NCI-H460 (cell line): Measurements from ENCODE around the gene PROP1. TPM values are rescaled to one million over a fixed set of nuclear protein-coding genes. Genes with fewer than 3 reads are reported as not detected.
"Not testable (repeated sequence)": the region's sequence is repeated elsewhere in the genome, so short reads cannot be mapped to it uniquely, and the experiment has no call there.

ENCODE experiments used
- DNase-seq: peaks from one replicate; pipeline ENCODE4 v3.0.0-alpha.2; 2016; ENCODE audit warnings: low read depth; ENCODE audit errors: extremely low read depth
- total RNA-seq: library from RNA; depleted of rRNA; stranded (reverse); fragments of >200 nt; shearing (Covaris generic); gene quantifications from 2 replicates; pipeline ENCODE4 v1.2.3, GENCODE V29; 2014; rRNA removed

The PROP1 gene
- total RNA-seq, 1 experiment from 2014 or later: not detected

- DNase-seq: not testable (repeated sequence)
Observed at GRCh38 chr5:177949065-177949464, 47.0 kb downstream of the PROP1 start.

- DNase-seq: not testable (repeated sequence)
Observed at GRCh38 chr5:177947912-177948311, 48.1 kb downstream of the PROP1 start.

- DNase-seq: not testable (repeated sequence)
Observed at GRCh38 chr5:177945601-177946283, 50.3 kb downstream of the PROP1 start.

GRCh38 chr5:177945145-177945544 lies 50.9 kb downstream of the PROP1 start:
- DNase-seq: not testable (repeated sequence)

GRCh38 chr5:177943805-177944736 lies 52.0 kb downstream of the PROP1 start:
- DNase-seq: not testable (repeated sequence)

GRCh38 chr5:177942896-177943295 lies 53.1 kb downstream of the PROP1 start:
- not testable (repeated sequence) for DNase-seq

Other genes starting within 250 kb of the PROP1 start
- gene FAM153A, start 213.3 kb downstream of the PROP1 start, total RNA-seq: not detected in 2 replicates
- 0.27 and 0.38 TPM in 2 replicates for gene N4BP3, start 117.3 kb upstream of the PROP1 start, total RNA-seq
- gene RMND5B, start 134.8 kb upstream of the PROP1 start, total RNA-seq: 24.1 and 25.2 TPM in 2 replicates
- 288 and 307 TPM in 2 replicates for gene NHP2, start 157.6 kb upstream of the PROP1 start, total RNA-seq
- not detected in 2 replicates for gene GMCL2, start 191.1 kb upstream of the PROP1 start, total RNA-seq
- gene HNRNPAB, start 208.3 kb upstream of the PROP1 start, total RNA-seq: 110 and 135 TPM in 2 replicates
- 41.7 and 53.7 TPM in 2 replicates for gene PHYKPL, start 236.6 kb upstream of the PROP1 start, total RNA-seq